ENCODE data around the gene CD207. TPM values are rescaled to one million over a fixed set of nuclear protein-coding genes. Genes with fewer than 3 reads are reported as not detected.

The CD207 gene
- total and polyA plus RNA-seq, 3 donors from 2014 or later = 0.19 to 1.5 (median 0.79) TPM

DNA sequence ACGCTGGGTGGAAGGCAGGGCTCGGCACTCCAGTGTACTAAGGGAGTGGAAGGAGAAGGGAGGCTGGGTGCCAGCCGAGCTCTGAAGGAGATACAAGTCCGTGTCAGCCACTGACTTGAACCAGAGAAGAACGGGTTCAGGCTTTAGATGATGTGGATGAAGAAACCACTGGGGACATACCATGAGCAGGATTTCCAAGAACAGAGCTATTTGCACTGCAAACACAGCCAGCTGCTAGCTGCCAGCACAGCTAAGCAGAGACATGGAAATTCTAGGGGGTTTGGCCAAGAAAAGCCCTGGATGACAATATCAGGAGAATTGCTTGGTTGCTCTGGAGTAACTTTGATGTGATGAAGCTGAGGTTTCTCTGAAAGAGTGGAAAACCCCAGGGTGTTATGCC, 5.2 kb downstream of the CD207 start:
- WGBS, 2 donors = 48 to 50% methylated on average over 5 of the region's 5 CpGs
- H3K9me3 ChIP-seq = no peaks in the 10 kb centered on the region
- TF ChIP-seq, protein P1, sequence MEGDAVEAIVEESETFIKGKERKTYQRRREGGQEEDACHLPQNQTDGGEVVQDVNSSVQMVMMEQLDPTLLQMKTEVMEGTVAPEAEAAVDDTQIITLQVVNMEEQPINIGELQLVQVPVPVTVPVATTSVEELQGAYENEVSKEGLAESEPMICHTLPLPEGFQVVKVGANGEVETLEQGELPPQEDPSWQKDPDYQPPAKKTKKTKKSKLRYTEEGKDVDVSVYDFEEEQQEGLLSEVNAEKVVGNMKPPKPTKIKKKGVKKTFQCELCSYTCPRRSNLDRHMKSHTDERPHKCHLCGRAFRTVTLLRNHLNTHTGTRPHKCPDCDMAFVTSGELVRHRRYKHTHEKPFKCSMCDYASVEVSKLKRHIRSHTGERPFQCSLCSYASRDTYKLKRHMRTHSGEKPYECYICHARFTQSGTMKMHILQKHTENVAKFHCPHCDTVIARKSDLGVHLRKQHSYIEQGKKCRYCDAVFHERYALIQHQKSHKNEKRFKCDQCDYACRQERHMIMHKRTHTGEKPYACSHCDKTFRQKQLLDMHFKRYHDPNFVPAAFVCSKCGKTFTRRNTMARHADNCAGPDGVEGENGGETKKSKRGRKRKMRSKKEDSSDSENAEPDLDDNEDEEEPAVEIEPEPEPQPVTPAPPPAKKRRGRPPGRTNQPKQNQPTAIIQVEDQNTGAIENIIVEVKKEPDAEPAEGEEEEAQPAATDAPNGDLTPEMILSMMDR (IDR thresholded peaks at IDR 0.05) = no peak
- TF ChIP-seq POLR2A (IDR thresholded peaks at IDR 0.05) = no peak
- H3K4me1 ChIP-seq = peaks cover 7% of the 10 kb centered on the region
- no peak overlapping the region for H3K27ac ChIP-seq
- no peaks in the 10 kb centered on the region for H3K36me3 ChIP-seq (ENCODE audit: low read depth, missing control alignments)
- no peak overlapping the region for H3K4me3 ChIP-seq
- H3K27me3 ChIP-seq = no peaks in the 10 kb centered on the region
- no peak for DNase-seq
- intact Hi-C loops (cut with DNase I; ENCODE audit: low total_unique reads) = no loop called here

DNA sequence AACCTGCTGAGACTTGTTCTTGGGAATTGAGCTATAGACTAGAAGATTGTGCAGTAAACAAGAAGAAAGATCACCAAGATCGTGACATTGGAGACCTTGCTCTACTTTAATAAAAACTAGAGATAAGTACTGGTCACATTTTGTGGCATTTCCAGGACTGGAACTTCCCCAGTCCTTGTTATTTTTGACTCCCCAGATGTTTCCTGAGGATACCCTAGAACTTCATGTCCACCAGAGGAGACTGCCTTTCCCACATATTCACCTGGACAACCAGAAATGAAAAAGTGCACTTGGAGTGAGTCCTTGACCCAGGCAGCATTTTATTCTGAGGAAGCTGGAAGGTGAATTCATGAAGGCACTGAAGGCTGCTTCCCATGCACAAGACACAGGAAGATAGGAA, 5.7 kb downstream of the CD207 start:
- TF ChIP-seq POLR2A (IDR thresholded peaks at IDR 0.05) = no peak
- TF ChIP-seq, protein P1 (IDR thresholded peaks at IDR 0.05) = no peak
- no peaks in the 10 kb centered on the region for H3K36me3 ChIP-seq (ENCODE audit: low read depth, missing control alignments)
- no peak for DNase-seq
- H3K4me1 ChIP-seq = peaks cover 7% of the 10 kb centered on the region
- H3K4me3 ChIP-seq = no peak overlapping the region
- H3K27me3 ChIP-seq = no peaks in the 10 kb centered on the region
- H3K9me3 ChIP-seq = no peaks in the 10 kb centered on the region
- intact Hi-C loops (cut with DNase I; ENCODE audit: low total_unique reads) = no loop called here
- 56 to 74% methylated on average over 1 of the region's 1 CpG for WGBS, 2 donors
- H3K27ac ChIP-seq = no peak overlapping the region

DNA sequence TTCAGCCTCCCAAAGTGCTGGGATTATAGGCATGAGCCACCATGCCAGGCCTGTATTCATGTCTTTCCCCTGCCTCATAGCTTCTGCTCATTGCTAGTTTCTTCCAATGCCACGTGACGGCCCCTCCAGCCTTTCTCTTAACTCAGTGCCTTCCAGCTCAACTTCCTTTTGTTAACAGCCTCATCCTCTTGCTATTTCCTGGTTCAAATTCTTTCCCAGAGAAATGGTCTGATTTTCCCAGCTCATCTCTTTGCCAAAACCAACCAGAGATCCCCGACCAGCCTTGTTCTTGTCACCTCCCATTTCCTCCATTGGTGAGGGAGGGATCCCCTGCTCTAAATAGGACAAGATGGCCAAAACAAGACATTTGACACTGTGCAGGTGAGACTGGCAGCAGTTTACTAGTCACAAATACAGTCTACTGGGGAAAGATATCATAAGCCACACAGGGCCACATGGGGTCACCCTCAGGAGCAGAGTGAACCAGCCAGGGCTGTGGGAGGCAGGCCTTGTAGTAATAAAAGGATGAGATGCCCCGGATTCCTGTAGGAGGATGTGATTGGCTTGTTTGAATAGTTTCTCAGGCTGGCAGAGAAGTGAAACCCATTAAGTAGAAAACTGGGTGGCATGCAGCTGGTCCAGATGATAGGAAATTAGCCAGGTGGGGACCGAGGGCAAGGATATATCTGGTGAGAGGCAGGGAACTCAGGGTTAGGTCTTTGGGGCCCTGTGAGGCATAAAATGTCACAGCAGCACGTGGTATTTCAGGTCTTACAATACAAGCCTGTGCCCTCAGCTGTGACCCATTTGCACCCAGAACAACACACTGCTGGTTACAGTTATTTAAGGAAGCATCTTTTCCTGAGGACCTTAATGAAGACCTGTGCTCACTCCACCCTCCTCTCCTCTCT, 6.4 kb downstream of the CD207 start:
- Histone ChIP-seq H3K4me1 (peaks cover 7% of the 10 kb centered on the region), H3K4me3 (no peak overlapping the region), H3K27ac (no peak overlapping the region), H3K27me3 (no peaks in the 10 kb centered on the region), H3K36me3 (ENCODE audit: low read depth, missing control alignments) (no peaks in the 10 kb centered on the region), H3K9me3 (no peaks in the 10 kb centered on the region)
- TF ChIP-seq, protein P1 (IDR thresholded peaks at IDR 0.05) = no peak
- TF ChIP-seq POLR2A (IDR thresholded peaks at IDR 0.05) = no peak
- WGBS, 2 donors = 59 to 68% methylated on average over 6 of the region's 6 CpGs
- intact Hi-C loops (cut with DNase I; ENCODE audit: low total_unique reads) = no loop called here
- no peak for DNase-seq

DNA sequence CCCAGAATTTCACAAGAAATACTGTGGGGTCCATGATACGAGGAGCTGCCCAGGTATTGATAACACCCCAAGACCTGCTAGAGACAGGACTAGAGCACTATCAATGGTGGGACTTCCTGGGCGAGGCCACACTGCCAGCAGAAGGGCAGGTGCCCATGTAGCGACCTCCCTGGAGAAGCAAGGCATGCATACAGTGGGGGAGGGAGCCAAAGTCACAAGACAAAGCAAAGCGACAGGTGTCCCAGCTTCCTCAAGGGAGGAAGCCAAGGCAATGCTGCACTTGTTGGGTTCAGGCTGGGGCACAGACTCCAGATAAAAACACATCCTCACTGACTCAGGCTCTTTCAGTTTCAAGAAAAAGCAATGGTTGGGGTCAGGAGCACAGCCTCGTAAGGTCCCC, 7.5 kb downstream of the CD207 start:
- peaks cover 7% of the 10 kb centered on the region for H3K4me1 ChIP-seq
- H3K27me3 ChIP-seq = no peaks in the 10 kb centered on the region
- no peak for TF ChIP-seq POLR2A (IDR thresholded peaks at IDR 0.05)
- TF ChIP-seq, protein P1 (IDR thresholded peaks at IDR 0.05) = no peak
- H3K36me3 ChIP-seq (ENCODE audit: low read depth, missing control alignments) = no peaks in the 10 kb centered on the region
- H3K4me3 ChIP-seq = no peak overlapping the region
- intact Hi-C loops (cut with DNase I; ENCODE audit: low total_unique reads) = no loop called here
- H3K27ac ChIP-seq = no peak overlapping the region
- DNase-seq = no peak
- WGBS, 2 donors = 84 to 90% methylated on average over 5 of the region's 5 CpGs
- no peaks in the 10 kb centered on the region for H3K9me3 ChIP-seq

DNA sequence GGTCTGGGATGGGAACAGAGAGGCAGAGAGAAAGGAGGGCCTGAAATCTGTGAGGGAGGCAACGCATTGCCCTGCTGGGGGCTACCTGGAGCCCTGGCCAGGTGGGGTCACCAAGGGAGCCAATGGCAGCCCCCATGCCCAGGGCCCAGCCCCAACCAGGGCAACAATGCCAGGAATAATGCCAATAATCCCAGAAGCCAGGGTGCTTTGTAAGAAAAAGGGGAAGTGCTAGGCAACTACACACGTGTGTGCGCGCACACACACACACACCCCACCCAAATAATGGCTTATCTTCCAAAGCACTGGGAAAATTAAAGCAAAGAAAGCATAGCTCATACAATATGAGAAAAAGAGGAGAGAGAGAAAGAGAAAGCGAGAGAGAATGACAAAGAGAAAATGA, 8.2 kb downstream of the CD207 start:
- Histone ChIP-seq H3K27ac (no peak overlapping the region), H3K4me1 (peaks cover 7% of the 10 kb centered on the region), H3K27me3 (no peaks in the 10 kb centered on the region), H3K4me3 (no peak overlapping the region), H3K9me3 (no peaks in the 10 kb centered on the region), H3K36me3 (ENCODE audit: low read depth, missing control alignments) (no peaks in the 10 kb centered on the region)
- 77 to 79% methylated on average over 5 of the region's 5 CpGs for WGBS, 2 donors
- intact Hi-C loops (cut with DNase I; ENCODE audit: low total_unique reads) = no loop called here
- no peak for DNase-seq
- TF ChIP-seq, protein P1 (IDR thresholded peaks at IDR 0.05) = no peak
- TF ChIP-seq POLR2A (IDR thresholded peaks at IDR 0.05) = no peak
